Stimulated activated CD8-positive, alpha-beta memory T cell treated with anti-CD3 and anti-CD28 coated beads, Interleukin-15, amount 100 ng/mL, for 1 hour (primary cell): Measurements from ENCODE around the gene ZNF23.

Experiments
- DNase-seq: peaks from one replicate; pipeline ENCODE4 v3.0.0-alpha.2; 2020; ENCODE audit warnings: low read depth

Gene ZNF23

DNA sequence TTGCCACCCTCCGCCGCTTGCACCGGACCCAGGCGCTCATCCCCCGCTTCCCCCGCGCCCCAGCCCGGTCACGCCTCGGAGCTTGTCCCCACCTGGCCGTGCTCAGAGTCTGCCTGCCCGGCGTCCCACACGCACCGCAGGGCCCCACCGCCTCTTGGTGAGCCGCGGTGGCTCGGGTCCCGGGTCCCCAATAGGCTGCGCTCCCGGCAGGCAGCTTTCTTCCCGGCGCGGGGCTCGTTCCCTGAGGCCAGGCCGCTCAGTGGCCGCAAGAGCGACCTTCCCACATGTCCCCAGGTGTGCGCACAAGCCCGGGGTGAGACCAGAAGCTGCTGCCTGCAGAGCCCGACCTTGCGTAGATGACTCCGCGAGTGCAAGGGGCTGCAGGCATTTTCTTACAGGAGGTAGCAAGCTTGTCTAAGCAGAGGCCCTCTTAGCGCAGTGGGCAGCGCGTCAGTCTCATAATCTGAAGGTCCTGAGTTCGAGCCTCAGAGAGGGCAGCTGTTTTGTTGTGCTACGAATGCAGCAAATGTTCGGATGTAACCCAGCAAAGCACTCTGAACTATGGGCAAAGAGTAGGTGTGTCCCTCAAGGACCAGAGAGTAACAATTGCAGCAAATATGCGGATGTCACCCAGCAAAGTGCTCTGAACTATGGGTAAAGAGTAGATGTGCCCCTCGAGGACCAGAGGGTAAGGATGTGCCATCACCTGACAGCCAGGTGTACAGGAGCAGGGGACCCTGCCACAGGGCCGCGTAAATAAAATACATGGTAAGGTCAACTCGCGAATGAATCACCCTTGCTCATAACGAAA, 35.8 kb downstream of the ZNF23 start:
- DNase-seq, result no peak

DNA sequence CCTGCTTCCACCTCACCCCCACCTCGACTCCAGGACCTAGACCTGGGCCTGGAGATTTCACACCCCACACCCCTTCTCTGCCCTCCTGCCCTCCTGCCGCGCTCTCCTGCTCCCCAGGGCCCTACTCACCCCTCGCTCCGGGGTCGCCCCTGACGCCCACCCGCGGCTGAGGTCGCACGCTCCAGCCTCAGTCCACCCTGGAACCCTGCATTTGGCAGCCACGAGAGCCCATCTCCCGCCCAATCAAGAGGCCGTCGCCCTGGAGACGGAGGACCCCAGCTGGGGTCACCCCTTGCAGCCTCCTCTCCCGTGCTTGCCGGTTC, 36.3 kb downstream of the ZNF23 start:
- DNase-seq, result no peak

DNA sequence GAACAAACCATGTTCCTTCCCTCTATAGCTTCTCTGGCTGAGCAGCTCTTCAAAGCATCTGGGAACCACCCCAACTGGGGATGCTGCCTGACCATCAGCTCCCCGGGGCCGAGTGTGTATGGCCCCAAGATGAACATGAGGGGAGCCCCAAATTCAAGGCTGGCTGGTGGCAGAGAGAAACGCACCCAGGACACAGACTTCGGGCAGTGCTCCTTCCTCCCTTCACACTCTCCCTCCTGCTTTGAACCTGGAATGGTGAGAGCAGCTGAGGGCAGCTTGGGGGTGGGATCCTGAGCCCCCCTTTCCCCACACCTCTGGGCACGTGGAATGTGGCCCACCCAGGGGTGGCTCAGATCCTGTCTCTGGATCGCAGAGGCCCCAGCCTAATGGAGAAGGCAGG, 37.4 kb downstream of the ZNF23 start:
- DNase-seq, result no peak

DNA sequence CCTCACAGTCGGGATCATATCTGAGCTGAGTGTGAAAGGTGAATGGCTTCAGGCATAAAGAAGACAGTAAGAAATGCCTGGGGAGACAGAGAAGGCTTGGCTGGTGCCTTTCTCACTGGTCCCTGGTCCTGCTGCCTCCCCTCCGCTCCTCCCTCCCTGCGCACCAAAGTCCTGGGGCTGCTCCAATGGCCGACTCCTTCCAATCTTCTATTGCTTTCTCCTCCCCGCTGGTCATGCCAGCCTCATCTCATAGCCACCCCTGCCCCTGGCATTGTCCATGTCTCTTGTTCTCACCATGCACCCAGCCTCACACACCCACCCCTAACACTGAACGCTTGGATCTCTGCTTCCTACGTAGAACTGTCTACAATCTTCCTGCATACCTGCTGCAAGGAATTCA, 38.2 kb downstream of the ZNF23 start:
- DNase-seq, result no peak

DNA sequence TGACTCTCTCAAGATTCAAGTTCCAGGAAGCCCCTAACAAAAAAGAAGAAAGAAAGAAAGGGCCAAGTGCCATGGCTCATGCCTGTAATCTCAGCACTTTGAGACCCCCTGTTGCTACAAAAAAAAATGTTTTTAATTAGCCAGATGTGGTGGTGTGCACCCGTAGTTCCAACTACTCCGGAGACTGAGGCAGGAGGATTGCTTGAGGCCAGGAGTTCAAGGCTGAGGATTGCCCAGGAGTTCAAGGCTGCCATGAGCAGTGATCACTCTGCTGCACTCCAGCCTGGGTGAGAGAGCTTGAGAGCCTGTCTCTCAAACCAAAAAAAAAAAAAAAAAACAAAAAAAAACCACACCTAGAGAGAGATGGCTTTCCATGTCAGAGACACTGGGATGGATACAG, 39.0 kb downstream of the ZNF23 start:
- DNase-seq, result no peak

DNA sequence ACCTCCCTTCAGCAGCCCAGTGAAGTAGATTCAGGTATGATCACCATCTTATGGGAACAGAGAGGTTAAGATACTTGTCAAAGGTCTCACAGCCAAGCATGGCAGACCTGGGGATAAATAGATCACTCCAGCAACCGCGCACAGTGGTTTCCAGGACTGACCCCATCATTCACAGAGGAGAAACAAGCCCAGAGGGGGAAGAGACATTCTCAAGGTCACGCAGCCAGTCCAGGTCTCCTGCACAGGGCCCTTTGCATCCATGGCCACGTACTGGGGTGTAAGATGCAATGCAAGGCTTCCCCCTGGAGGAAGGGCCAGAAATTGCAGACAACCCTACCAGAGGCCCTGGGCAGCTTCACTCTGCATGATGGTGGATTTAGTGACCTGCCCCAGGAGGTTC, 40.1 kb downstream of the ZNF23 start:
- DNase-seq, result no peak

DNA sequence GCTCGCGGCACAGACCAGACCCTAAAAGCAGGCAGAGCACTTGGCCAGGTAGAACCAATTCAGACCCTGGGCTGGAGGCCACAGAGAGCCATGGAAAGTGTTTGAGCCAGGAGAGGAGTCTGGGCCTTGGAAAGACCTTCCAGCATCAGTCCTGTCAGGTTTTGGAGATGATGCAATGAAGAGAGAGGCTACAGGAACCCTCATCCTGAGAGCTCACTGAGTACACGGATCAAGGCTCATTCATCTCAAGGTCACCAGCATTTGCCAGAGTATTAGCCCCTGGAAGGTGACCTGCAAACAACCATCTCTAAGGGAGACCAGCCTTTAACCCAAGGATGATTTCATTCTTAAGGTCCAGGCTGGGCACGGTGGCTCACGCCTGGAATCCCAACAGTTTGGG, 48.0 kb downstream of the ZNF23 start:
- DNase-seq, result no peak

DNA sequence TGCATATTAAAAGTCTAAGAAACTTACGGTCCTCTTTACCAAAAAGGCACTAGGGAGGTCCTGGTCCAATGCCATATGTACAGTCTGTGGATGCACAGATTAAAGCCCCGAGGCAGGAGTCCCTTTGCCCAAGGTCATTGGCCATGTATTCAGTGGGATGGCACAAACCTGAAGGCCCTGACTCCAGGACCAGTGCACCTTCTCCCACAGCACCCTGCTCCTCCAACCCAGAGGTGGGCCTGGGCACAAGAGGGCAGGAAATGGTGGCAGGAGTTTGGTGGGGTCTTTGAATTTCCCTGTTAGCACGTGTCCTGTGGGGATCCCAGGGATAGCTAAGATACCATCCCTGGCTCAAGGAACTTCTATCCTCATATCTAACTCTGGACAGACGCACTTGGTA, 48.7 kb downstream of the ZNF23 start:
- no peak for DNase-seq

DNA sequence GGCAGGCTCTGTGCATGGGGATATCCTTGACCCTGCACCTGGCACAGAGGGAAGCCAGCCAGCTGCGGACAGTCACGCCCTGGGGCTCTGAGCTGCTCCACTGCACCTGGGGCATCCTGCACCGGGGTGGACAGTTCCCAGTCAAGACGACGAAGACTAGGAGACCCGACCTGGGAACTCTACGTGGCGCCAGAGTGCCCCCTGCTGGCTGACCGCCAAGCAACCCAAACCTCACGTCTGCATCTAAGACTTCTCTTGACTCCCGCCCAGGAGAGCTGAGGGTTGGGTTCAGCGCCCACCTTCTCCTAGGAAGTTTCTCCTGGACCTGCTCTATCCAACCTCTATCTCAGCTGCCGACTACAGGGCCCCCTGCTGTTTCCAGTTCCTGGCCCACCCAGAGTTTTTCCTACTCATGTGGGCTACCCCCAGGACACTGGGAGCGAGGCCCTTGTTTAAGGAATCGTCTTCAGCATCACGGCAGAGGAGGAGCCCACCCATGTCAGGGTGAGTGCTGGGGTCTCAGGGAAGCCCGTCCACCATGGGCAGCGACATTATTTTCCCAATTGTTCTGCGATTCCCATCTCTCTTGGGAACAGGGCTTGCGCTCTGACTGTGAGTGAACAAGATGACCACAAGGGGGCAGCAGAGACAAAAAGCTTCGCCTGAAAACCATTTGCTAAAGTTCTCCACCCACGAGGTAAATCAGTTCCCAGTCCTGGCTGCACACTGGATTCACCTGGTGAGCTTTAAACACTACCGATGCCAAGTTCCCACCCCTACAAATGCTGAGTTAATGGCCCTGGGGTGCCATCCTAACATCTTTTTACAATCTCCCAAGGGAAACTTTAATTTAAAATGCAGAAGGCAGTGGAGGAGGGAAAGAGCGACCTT, 49.5 kb downstream of the ZNF23 start:
- peak; percentile 55 for DNase-seq

DNA sequence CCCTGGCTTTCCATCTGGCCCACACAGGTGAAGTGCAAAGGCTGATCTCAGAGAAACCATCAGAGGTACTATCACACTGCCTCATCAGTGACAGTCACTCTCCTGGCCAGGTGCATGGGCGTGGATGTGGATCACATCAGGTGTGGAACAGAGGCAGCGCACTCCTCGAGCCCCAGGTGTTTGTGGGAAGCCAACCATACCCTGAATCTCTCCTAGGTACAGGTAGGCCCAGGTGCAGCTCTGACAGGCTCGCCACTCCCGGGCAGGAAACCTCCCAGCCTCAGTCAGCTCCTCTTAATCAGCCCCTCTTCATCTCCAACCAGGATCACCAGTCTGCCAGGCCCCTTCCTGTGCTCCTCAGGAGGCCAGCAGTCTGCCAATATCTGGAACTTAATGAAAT, 51.9 kb downstream of the ZNF23 start:
- DNase-seq, result no peak

DNA sequence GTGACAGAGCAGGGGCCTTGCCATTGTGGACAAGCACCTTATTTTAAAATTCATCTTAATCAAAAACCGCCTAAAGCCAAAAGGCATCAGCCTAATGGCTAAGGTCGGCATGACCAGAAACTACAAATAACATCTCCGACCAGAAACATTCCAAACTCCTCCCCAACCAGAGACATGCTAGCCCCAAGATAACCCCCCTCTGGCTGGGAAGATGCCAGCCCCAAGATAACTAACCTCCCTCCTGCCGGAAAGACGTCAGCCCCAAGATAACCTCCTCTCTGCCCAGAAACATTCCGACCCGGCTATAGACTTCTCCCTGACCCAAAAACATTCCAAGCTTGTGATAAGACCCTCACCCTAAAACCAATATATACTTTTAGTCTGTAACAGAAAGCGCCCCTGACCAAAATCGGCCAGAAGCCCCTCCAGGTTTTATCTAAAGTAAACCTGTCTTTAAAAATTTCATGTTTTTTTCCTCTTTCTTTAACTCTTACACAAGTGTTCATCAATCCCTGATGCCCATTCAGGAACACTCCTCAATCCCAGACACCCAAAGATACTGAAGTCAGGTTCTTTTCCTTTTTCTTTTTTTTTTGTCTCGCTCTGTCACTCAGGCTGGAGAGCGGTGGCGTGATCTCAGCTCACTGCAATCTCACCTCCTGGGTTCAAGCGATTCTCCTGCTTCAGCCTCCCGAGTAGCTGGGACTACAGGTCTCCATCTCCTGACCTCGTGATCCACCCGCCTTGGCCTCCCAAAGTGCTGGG, 52.9 kb downstream of the ZNF23 start:
- no peak for DNase-seq

DNA sequence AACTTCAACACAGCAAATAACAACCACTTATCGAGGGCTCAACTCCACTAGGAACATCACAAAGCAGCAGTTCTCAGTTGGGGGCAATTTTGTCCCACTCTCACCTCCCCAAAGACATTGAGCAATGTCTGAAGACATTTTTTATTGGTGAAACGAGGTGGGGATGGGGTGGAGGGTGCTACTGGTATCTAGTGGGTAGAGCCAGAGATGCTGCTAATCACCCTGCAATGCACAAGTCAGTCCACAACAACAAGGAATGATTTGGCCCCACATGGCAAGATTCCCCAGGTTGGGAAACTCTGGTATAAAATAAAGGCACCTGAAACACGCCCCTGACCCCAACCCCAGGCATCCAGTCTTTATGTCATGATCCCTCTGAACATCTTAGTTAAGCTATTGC, 53.5 kb downstream of the ZNF23 start:
- DNase-seq, result no peak

DNA sequence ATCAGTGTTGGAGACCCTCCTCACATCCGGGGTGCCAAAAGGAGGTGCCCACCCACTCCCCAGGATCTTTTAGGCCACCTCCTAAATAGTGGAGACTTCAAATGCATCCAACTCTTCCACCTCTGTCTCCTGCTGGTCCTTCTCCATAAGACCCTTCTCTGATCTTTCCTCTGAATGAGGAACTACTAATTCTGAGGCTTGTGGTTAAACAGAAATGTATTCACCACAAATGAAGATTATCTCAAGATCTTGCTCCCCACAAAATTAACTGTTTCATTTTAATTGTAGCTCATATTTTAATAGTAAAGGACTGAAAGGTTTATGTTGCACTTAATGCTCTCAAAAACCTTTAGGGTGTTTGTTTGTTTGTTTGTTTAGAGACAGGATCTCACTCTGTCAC, 54.3 kb downstream of the ZNF23 start:
- DNase-seq, result no peak

DNA sequence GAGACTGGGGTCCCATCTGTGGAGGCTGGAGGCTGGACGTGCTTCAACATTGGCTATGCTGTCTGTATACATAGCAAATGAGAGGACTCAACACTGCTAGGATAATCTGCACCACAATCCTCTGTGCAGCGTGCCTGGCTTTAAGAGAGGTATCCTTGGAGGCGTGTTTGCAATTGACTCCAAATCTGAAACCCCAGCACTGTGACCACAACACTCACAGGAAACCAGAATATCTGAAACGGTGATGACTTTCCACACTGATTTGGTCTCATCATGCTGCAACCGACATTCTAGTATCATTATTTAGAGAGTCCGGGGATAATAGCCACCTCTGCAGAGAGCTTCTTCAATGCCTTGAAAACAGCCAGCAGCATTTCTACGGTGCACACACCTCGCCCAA, 55.3 kb downstream of the ZNF23 start:
- DNase-seq, result no peak

DNA sequence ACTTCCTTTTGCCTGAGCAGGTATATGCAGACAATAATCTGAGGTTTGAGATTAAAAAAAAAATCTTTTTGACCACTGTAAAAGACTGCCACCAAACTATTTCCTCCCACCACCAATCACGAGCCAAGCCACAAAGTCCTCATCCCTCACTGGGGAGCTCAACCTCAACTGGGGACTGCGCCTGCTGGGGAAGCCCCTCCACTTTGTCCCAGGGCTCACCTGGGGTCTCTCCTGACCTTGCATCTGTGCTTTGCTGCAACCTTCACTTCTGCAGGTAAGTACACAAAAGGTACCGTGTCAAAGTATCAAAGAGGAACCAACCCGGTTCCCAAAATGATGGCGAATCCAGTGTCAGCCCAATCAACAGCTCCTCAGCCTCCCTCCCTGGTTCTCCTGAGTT, 55.7 kb downstream of the ZNF23 start:
- DNase-seq, result no peak

DNA sequence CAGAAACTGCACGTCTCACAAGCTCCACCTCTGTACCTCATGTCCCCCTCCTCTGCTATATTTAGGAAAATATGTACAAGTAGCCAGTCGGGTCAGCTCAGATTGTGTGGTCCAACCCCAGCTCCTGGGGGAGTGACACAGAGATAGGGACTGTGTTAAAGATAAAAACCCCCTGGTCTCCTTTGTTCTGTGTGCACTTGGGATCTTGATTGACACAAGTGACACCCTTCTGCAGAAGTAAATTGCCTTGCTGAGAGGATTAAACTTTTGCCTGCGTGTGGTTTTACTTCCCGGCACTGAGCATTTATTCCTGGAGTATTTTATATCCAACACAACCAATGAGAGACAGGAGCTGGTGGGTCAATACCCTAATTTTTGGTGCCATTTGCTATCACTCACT, 57.7 kb downstream of the ZNF23 start:
- no peak for DNase-seq

DNA sequence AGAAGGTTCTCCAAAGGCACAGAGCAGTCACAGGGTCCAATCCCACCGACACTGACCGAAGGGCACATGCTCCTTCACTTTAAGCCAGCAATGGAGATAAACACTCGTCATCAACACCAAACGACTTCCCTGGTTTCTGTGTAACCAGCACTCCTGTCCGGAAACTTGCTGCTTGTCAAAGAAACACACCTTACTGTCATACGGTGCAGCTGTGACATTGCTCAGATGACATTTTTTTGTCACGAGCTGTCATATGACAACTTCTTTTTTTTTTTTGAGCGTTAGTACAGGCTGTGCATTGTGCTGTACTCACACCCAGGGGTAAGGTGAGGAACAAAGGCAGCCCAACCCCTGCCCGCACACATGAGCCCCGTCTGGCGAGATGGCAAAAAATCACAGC, 59.4 kb downstream of the ZNF23 start:
- DNase-seq, result no peak

DNA sequence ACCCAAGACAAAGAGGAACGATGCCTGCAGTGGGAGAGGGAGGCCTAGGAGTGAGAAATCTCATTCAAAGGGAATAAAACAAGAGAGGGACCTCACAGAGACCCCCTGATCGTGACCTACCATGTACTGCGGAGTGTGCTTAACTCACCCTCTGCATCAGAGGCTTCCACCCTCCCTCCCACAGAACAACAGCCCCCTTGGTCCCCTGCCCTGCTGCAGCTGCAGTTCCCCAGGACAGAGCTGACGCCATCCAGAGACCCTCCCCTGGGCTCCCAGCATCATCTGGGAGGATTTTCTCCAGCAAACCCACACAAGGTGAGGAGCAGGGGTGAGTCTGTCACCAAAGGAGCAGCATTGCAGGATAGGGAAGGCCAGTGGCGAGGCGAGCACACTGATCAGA, 60.0 kb downstream of the ZNF23 start:
- DNase-seq, result no peak

DNA sequence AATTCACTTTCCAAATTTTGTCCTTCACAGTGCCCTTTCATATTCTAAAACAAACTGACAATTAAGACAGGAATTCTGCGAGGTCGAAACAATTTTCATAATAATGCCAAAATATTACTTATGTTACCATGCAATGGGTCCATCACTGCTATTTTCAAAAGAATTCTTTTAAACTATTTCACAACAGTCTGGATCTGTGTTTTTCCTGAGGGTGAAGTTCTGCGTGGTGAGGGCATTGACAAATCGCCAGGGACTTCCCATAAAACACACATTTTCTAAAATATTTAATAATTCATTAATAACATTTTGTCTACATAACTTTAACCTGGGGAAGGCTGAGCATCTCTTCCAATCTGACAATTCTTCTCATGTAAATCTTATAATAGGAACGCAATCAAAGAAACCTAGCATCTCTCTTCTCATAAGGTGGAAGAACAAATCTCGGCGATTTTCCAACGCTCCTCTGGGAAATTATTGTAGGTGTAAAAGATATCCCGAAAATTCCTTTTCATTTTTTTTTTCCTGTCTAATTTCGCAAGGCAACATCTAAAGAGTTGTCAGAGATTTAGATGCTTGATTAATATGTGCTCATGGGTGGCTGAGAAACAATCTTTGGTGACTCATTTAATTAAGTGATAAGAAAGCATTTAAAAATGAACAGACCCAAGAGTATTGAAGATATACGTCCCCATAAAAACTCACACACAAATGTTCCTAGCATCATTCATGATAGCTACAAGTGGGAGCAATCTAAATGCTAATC, 62.1 kb downstream of the ZNF23 start:
- DNase-seq, result no peak
